ENCODE results near the gene LMF1.

GRCh38 chr16:875182-876040 is 95.4 kb downstream of the LMF1 start:
- TF ChIP-seq CTCF (IDR thresholded peaks at IDR 0.05) (no peak), POLR2A (IDR thresholded peaks at IDR 0.05) (no peak)
